ENCODE measurements around the gene DDX3Y. TPM values are rescaled to one million over a fixed set of nuclear protein-coding genes. Genes with fewer than 3 reads are reported as not detected.

The DDX3Y gene
- total RNA-seq (2014; rRNA removed; shearing (Covaris generic); ENCODE audit: low replicate concordance) = not detected in 2 replicates

- DNase-seq = no peak
- no peaks in the 10 kb centered on the region for H3K36me3 ChIP-seq (ENCODE audit: insufficient read depth, low read length)
- H3K27ac ChIP-seq (ENCODE audit: low read length) = no peak within 1 kb of the TSS
- H3K4me1 ChIP-seq (ENCODE audit: low read length) = no peaks in the 10 kb centered on the region
- no peak within 1 kb of the TSS for H3K4me2 ChIP-seq (ENCODE audit: low read depth, low read length, poor library complexity, severe bottlenecking)
- no peak within 1 kb of the TSS for H2AFZ ChIP-seq (ENCODE audit: low read length)
- no peak within 1 kb of the TSS for H3K4me3 ChIP-seq (ENCODE audit: low read length)
- no peaks in the 10 kb centered on the region for H3K79me2 ChIP-seq (ENCODE audit: low read length)
- H3K9me3 ChIP-seq (ENCODE audit: low read length) = no peaks in the 10 kb centered on the region
- H3K9me2 ChIP-seq (replicated peaks; ENCODE audit: insufficient read depth, low read length) = no peaks in the 10 kb centered on the region
- no peak within 1 kb of the TSS for H3K9ac ChIP-seq (ENCODE audit: low read length)
- H4K20me1 ChIP-seq (ENCODE audit: insufficient read depth, low read depth, low read length) = no peaks in the 10 kb centered on the region
- no peaks in the 10 kb centered on the region for H3K27me3 ChIP-seq (ENCODE audit: low read length)
Observed at GRCh38 chrY:12904618-12905516, at the start of gene DDX3Y. DDX3Y (plus strand) TSS chrY:12904868; CDS start chrY:12904937, 69 bp downstream.

DNA sequence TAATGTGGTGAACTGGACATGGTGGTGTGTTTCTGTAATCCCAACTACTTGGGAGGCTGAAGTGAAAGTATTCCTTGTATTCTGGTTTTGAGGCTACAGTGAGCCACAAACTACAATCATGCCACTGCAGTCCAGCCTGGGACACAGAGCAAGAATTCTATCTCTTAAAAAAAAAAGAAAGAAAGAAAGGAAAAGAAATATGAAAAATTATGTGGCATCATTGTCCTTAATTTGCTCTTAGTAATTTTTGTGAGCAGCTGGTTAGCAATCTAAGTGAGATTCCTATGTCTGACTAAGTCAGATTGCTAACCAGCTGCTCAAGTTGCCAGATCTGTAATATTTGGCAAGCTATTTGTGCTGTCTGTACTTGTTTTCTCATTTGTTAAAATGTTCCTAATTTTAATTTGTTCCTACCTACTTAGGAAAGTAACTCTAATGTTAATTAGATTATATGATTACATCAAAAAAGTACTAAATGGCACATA is 48.8 kb upstream of the DDX3Y start:
- no peaks in the 10 kb centered on the region for H3K9me2 ChIP-seq (replicated peaks; ENCODE audit: insufficient read depth, low read length)
- no peaks in the 10 kb centered on the region for H4K20me1 ChIP-seq (ENCODE audit: insufficient read depth, low read depth, low read length)
- H3K4me1 ChIP-seq (ENCODE audit: low read length) = no peaks in the 10 kb centered on the region
- H3K27me3 ChIP-seq (ENCODE audit: low read length) = no peaks in the 10 kb centered on the region
- no peak overlapping the region for H3K9ac ChIP-seq (ENCODE audit: low read length)
- no peak overlapping the region for H3K4me2 ChIP-seq (ENCODE audit: low read depth, low read length, poor library complexity, severe bottlenecking)
- no peaks in the 10 kb centered on the region for H3K79me2 ChIP-seq (ENCODE audit: low read length)
- no peak for DNase-seq
- no peak overlapping the region for H3K27ac ChIP-seq (ENCODE audit: low read length)
- H3K36me3 ChIP-seq (ENCODE audit: insufficient read depth, low read length) = no peaks in the 10 kb centered on the region
- no peaks in the 10 kb centered on the region for H3K9me3 ChIP-seq (ENCODE audit: low read length)
- H3K4me3 ChIP-seq (ENCODE audit: low read length) = no peak overlapping the region
- no peak overlapping the region for H2AFZ ChIP-seq (ENCODE audit: low read length)

- Histone ChIP-seq H3K27ac (ENCODE audit: low read length) (no peak overlapping the region), H3K9ac (ENCODE audit: low read length) (no peak overlapping the region), H3K27me3 (ENCODE audit: low read length) (no peaks in the 10 kb centered on the region), H3K9me2 (replicated peaks; ENCODE audit: insufficient read depth, low read length) (no peaks in the 10 kb centered on the region), H3K4me3 (ENCODE audit: low read length) (no peak overlapping the region), H3K36me3 (ENCODE audit: insufficient read depth, low read length) (no peaks in the 10 kb centered on the region), H2AFZ (ENCODE audit: low read length) (no peak overlapping the region), H3K9me3 (ENCODE audit: low read length) (no peaks in the 10 kb centered on the region), H3K4me1 (ENCODE audit: low read length) (no peaks in the 10 kb centered on the region), H4K20me1 (ENCODE audit: insufficient read depth, low read depth, low read length) (no peaks in the 10 kb centered on the region), H3K4me2 (ENCODE audit: low read depth, low read length, poor library complexity, severe bottlenecking) (no peak overlapping the region), H3K79me2 (ENCODE audit: low read length) (no peaks in the 10 kb centered on the region)
- no peak for DNase-seq
Observed at GRCh38 chrY:12867960-12868359, 36.7 kb upstream of the DDX3Y start.

DNA sequence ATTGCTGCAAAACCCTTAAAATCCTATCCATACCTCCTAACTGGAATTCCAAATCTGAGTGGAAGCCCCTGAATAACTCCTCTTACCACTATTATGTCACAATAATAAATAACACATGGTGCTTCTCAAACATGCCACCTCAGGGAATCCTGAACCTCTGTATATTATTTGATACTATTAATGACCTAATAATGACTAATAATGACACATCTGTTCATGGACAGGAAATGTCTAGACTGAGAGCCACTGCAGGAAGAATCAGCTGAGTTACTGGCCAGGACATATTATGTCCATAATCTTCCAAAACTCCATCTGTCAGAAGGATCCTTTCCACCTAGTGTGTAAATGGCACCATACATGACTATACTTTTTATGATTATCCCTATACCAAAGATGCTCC is 7.7 kb upstream of the DDX3Y start:
- DNase-seq = no peak

GRCh38 chrY:12898604-12899003 is 6.1 kb upstream of the DDX3Y start:
- no peak overlapping the region for H3K4me2 ChIP-seq (ENCODE audit: low read depth, low read length, poor library complexity, severe bottlenecking)
- no peaks in the 10 kb centered on the region for H3K4me1 ChIP-seq (ENCODE audit: low read length)
- no peaks in the 10 kb centered on the region for H3K36me3 ChIP-seq (ENCODE audit: insufficient read depth, low read length)
- H3K9me3 ChIP-seq (ENCODE audit: low read length) = no peaks in the 10 kb centered on the region
- H3K4me3 ChIP-seq (ENCODE audit: low read length) = no peak overlapping the region
- H2AFZ ChIP-seq (ENCODE audit: low read length) = no peak overlapping the region
- H3K9ac ChIP-seq (ENCODE audit: low read length) = no peak overlapping the region
- H3K79me2 ChIP-seq (ENCODE audit: low read length) = no peaks in the 10 kb centered on the region
- H4K20me1 ChIP-seq (ENCODE audit: insufficient read depth, low read depth, low read length) = no peaks in the 10 kb centered on the region
- H3K9me2 ChIP-seq (replicated peaks; ENCODE audit: insufficient read depth, low read length) = no peaks in the 10 kb centered on the region
- H3K27me3 ChIP-seq (ENCODE audit: low read length) = no peaks in the 10 kb centered on the region
- no peak overlapping the region for H3K27ac ChIP-seq (ENCODE audit: low read length)
- no peak for DNase-seq

More for the DNA sequence above, 7.7 kb upstream of the DDX3Y start:
- Histone ChIP-seq H3K9me3 (ENCODE audit: low read length) (no peaks in the 10 kb centered on the region), H3K27me3 (ENCODE audit: low read length) (no peaks in the 10 kb centered on the region), H3K9ac (ENCODE audit: low read length) (no peak overlapping the region), H4K20me1 (ENCODE audit: insufficient read depth, low read depth, low read length) (no peaks in the 10 kb centered on the region), H3K36me3 (ENCODE audit: insufficient read depth, low read length) (no peaks in the 10 kb centered on the region), H3K4me3 (ENCODE audit: low read length) (no peak overlapping the region), H3K79me2 (ENCODE audit: low read length) (no peaks in the 10 kb centered on the region), H3K4me2 (ENCODE audit: low read depth, low read length, poor library complexity, severe bottlenecking) (no peak overlapping the region), H3K27ac (ENCODE audit: low read length) (no peak overlapping the region), H3K4me1 (ENCODE audit: low read length) (no peaks in the 10 kb centered on the region), H3K9me2 (replicated peaks; ENCODE audit: insufficient read depth, low read length) (no peaks in the 10 kb centered on the region), H2AFZ (ENCODE audit: low read length) (no peak overlapping the region)

- no peaks in the 10 kb centered on the region for H3K36me3 ChIP-seq (ENCODE audit: insufficient read depth, low read length)
- H3K27me3 ChIP-seq (ENCODE audit: low read length) = no peaks in the 10 kb centered on the region
- no peaks in the 10 kb centered on the region for H3K4me1 ChIP-seq (ENCODE audit: low read length)
- no peaks in the 10 kb centered on the region for H3K9me2 ChIP-seq (replicated peaks; ENCODE audit: insufficient read depth, low read length)
- no peak overlapping the region for H3K4me2 ChIP-seq (ENCODE audit: low read depth, low read length, poor library complexity, severe bottlenecking)
- H3K4me3 ChIP-seq (ENCODE audit: low read length) = no peak overlapping the region
- no peak for DNase-seq
- no peaks in the 10 kb centered on the region for H3K9me3 ChIP-seq (ENCODE audit: low read length)
- H2AFZ ChIP-seq (ENCODE audit: low read length) = no peak overlapping the region
- H4K20me1 ChIP-seq (ENCODE audit: insufficient read depth, low read depth, low read length) = no peaks in the 10 kb centered on the region
- H3K27ac ChIP-seq (ENCODE audit: low read length) = no peak overlapping the region
- no peak overlapping the region for H3K9ac ChIP-seq (ENCODE audit: low read length)
- H3K79me2 ChIP-seq (ENCODE audit: low read length) = no peaks in the 10 kb centered on the region
Observed at GRCh38 chrY:12905517-12905872, 827 bp downstream of the DDX3Y start.

DNA sequence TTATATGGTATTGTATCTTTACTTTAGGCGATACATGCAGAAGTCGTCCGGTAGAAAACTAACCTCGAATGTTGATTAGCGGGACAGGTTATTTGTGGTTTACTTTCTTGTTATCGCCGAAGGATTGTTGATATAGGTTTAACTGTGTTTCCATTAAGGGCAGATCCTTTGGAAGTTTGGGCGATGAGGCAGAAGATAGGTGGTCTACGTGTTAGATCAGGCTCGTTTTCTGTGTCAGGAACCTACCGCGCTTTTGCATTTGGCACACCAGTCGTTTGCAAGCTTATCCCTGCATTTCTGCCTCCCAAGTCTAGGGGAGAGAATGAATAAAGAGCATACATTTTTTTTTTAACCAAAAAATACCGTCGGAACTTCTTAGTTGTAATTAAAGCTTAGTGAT is 1.2 kb downstream of the DDX3Y start:
- Histone ChIP-seq H3K9ac (ENCODE audit: low read length) (no peak overlapping the region), H3K27ac (ENCODE audit: low read length) (no peak overlapping the region), H3K36me3 (ENCODE audit: insufficient read depth, low read length) (no peaks in the 10 kb centered on the region), H3K9me3 (ENCODE audit: low read length) (no peaks in the 10 kb centered on the region), H3K9me2 (replicated peaks; ENCODE audit: insufficient read depth, low read length) (no peaks in the 10 kb centered on the region), H3K4me1 (ENCODE audit: low read length) (no peaks in the 10 kb centered on the region), H3K79me2 (ENCODE audit: low read length) (no peaks in the 10 kb centered on the region), H3K27me3 (ENCODE audit: low read length) (no peaks in the 10 kb centered on the region), H3K4me2 (ENCODE audit: low read depth, low read length, poor library complexity, severe bottlenecking) (no peak overlapping the region), H4K20me1 (ENCODE audit: insufficient read depth, low read depth, low read length) (no peaks in the 10 kb centered on the region), H2AFZ (ENCODE audit: low read length) (no peak overlapping the region), H3K4me3 (ENCODE audit: low read length) (no peak overlapping the region)
- DNase-seq = no peak

- no peak for DNase-seq
- Histone ChIP-seq H3K9me2 (replicated peaks; ENCODE audit: insufficient read depth, low read length) (no peaks in the 10 kb centered on the region), H4K20me1 (ENCODE audit: insufficient read depth, low read depth, low read length) (no peaks in the 10 kb centered on the region), H3K9me3 (ENCODE audit: low read length) (no peaks in the 10 kb centered on the region), H3K79me2 (ENCODE audit: low read length) (no peaks in the 10 kb centered on the region), H2AFZ (ENCODE audit: low read length) (no peak overlapping the region), H3K27ac (ENCODE audit: low read length) (no peak overlapping the region), H3K4me3 (ENCODE audit: low read length) (no peak overlapping the region), H3K36me3 (ENCODE audit: insufficient read depth, low read length) (no peaks in the 10 kb centered on the region), H3K27me3 (ENCODE audit: low read length) (no peaks in the 10 kb centered on the region), H3K4me2 (ENCODE audit: low read depth, low read length, poor library complexity, severe bottlenecking) (no peak overlapping the region), H3K4me1 (ENCODE audit: low read length) (no peaks in the 10 kb centered on the region), H3K9ac (ENCODE audit: low read length) (no peak overlapping the region)
Observed at GRCh38 chrY:12913541-12913940, 8.9 kb downstream of the DDX3Y start.
